Heart right ventricle (tissue), 16 donors: Measurements from ENCODE around the gene ALKAL2. TPM values are rescaled to one million over a fixed set of nuclear protein-coding genes. Genes with fewer than 3 reads are reported as not detected.

ENCODE experiments used
- ATAC-seq, 8 donors: fragments of 200-7000 bp; cut with Tn5 transposase; one replicate each; pipeline ENCODE4 v1.9.1; 2020; ENCODE audit warnings: mild to moderate bottlenecking in 8 of 8, moderate library complexity in 8 of 8, moderate number of reproducible peaks in 1 of 8
- DNase-seq, 2 donors: peaks; one replicate each; pipeline ENCODE4 v3.0.0-alpha.2; 2020
- H3K27ac ChIP-seq, 10 donors: fragments of 200-600 bp; sonication (generic) in 2 of 10; one replicate each; pipeline versions ENCODE4 v1.5.0 to v1.8.0; 2020 to 2022; ENCODE audit warnings: mild to moderate bottlenecking in 3 of 10
- H3K27me3 ChIP-seq, 7 donors: fragments of 200-600 bp; one replicate each; pipeline ENCODE4 v1.8.0; 2021 to 2022; ENCODE audit warnings: mild to moderate bottlenecking in 2 of 7
- H3K36me3 ChIP-seq, 9 donors: fragments of 200-600 bp; sonication (generic) in 1 of 9; one replicate each; pipeline versions ENCODE4 v1.5.0 to v1.8.0; 2020 to 2022; ENCODE audit warnings: mild to moderate bottlenecking in 2 of 9
- H3K4me1 ChIP-seq, 9 donors: fragments of 200-600 bp; sonication (generic) in 1 of 9; one replicate each; pipeline versions ENCODE4 v1.5.0 to v1.8.0; 2020 to 2022; ENCODE audit warnings: mild to moderate bottlenecking in 4 of 9
- H3K4me3 ChIP-seq, 10 donors: fragments of 200-600 bp; sonication (generic) in 2 of 10; one replicate each; pipeline versions ENCODE4 v1.5.0 to v1.8.0; 2020 to 2022; ENCODE audit warnings: mild to moderate bottlenecking in 7 of 10, moderate library complexity in 2 of 10
- H3K9me3 ChIP-seq, 11 donors: fragments of 200-600 bp in 10 of 11; sonication (generic) in 2 of 11; one replicate each; pipeline versions ENCODE4 v1.5.0 to v1.8.0; 2013 to 2022; ENCODE audit warnings: mild to moderate bottlenecking in 2 of 11, control low read depth in 1 of 11, moderate library complexity in 1 of 11
- WGBS, 2 donors: extraction: QIAGEN DNeasy Blood & Tissue Kit; methylation state at CpG; one replicate each; pipeline ENCODE4 v1.1.7; 2013; ENCODE audit warnings: inconsistent platforms in 1 of 2; 5-methylcytosine and 5-hydroxymethylcytosine counted together
- intact Hi-C, 10 donors: fragments of 100-400 bp; cut with DNase I; formaldehyde crosslinking; loops; one replicate each; pipeline versions ENCODE4 v1.11.1 to v1.14.2; 2022
- polyA plus RNA-seq, 2 donors: library from polyadenylated mRNA; stranded (reverse); fragments of 200-250 nt; gene quantifications; one replicate each; pipeline ENCODE4 v1.2.3, GENCODE V29; 2013
- total RNA-seq, 10 donors: library from RNA; stranded (reverse); fragmentation: NEBNext Ultra II Directional in 3 of 10; extraction: Animal tissue kit (Norgen Biotek cat#: 25700) in 3 of 10; gene quantifications; one replicate each; pipeline versions ENCODE4 v1.2.1 to v1.2.4, GENCODE V29; 2021 to 2023
- TF ChIP-seq, protein P1 (sequence below), 9 donors: fragments of 200-600 bp; sonication (generic) in 2 of 9; IDR thresholded peaks; one replicate each; pipeline versions ENCODE4 v1.5.0 to v1.8.0; 2021 to 2022; ENCODE audit warnings: antibody characterized with exemption in 9 of 9, mild to moderate bottlenecking in 5 of 9, moderate library complexity in 1 of 9
- donor health status: Arrhythmogenic right ventricular cardiomyopathy.
- donor health status: ischemic (EF 13 %, LVEDD 7.1; RV severe dilation, severe dysfunction).
- donor health status: healthy with polysubstance abuse.
- donor health status: DM: no; HTN: yes; CAD: no.
- donor health status: DM: no; HTN: no; CAD: no.
- donor health status: ischemic (EF 25% LVEDD 6.9; RV normal size, moderate dysfunction).
- donor health status: ischemic (EF 25% LVEDD 5.7; RV mildly dilated, moderate dysfunction).
- donor health status: healthy.
- donor health status: DM: yes; HTN: yes; CAD: no.
- donor health status: Ischemic cardiomyopathy.
- donor health status: ischemic (EF 35%, LVEDD 5.7; RV mildly dilated, moderate dysfunction).
- donor health status: nonischemic (EF 11% LVEDD 7.7; RV severe dilation, severe dysfunction).
- donor health status: DM: yes; HTN: yes; CAD: no.
- donor health status: PGD.
- donor health status: ischemic (EF 29% LVEDD 5.4; RV normal size, mild dysfunction).
- donor health status: nonischemic (EF 23%, LVEDD 6.1; RV moderate dilation, normal function).

Gene ALKAL2
- total and polyA plus RNA-seq, 12 donors: 0.23 to 7.9 (median 1.3) TPM; not detected in 1

DNA sequence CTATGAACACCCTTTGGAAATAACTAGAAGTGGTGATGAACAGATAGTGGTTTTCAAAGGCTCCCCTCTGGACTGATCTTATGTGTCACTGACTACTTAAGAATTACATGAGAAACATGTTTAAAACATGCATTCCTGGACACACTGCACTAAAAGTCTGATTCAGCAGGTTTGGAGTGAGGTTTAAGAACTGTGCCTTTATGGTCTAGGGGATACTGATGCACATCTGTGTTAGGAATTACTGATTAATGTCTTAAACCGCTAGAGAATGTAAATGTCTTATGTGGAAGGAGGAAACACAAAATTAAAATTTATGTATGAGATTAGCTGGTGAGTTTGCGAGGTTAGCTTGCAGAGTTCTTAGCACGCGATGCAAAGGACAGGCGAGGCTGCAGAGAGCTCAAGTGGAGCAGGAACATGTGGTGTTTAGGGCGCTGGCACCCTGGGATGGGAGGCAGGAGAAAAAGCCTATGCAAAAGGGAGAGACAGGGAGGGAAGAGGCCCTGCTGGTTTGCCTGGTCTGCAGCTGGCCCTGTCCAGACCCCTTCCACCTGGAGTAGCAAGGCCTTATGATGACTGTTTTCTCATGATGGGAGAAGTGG is 35.8 kb downstream of the ALKAL2 start:
- Histone ChIP-seq H3K4me1 (no peaks in the 10 kb centered on the region), H3K27ac (no peak overlapping the region), H3K9me3 (peaks cover 0 to 13% (median 0%) of the 10 kb centered on the region in 11 donors), H3K36me3 (peaks cover 0 to 42% (median 8%) of the 10 kb centered on the region in 9 donors), H3K4me3 (no peak overlapping the region), H3K27me3 (no peaks in the 10 kb centered on the region)
- WGBS, 2 donors: 94 to 97% methylated on average over 6 of the region's 6 CpGs
- TF ChIP-seq, protein P1, sequence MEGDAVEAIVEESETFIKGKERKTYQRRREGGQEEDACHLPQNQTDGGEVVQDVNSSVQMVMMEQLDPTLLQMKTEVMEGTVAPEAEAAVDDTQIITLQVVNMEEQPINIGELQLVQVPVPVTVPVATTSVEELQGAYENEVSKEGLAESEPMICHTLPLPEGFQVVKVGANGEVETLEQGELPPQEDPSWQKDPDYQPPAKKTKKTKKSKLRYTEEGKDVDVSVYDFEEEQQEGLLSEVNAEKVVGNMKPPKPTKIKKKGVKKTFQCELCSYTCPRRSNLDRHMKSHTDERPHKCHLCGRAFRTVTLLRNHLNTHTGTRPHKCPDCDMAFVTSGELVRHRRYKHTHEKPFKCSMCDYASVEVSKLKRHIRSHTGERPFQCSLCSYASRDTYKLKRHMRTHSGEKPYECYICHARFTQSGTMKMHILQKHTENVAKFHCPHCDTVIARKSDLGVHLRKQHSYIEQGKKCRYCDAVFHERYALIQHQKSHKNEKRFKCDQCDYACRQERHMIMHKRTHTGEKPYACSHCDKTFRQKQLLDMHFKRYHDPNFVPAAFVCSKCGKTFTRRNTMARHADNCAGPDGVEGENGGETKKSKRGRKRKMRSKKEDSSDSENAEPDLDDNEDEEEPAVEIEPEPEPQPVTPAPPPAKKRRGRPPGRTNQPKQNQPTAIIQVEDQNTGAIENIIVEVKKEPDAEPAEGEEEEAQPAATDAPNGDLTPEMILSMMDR (IDR thresholded peaks at IDR 0.05): no peak
- intact Hi-C loops: loop anchor here in 1 of 10 donors (10.0 kb wide), 1 partner anchor 383 kb away; no protein-coding TSS in a partner anchor
- no peak for DNase-seq
- ATAC-seq: no peak

DNA sequence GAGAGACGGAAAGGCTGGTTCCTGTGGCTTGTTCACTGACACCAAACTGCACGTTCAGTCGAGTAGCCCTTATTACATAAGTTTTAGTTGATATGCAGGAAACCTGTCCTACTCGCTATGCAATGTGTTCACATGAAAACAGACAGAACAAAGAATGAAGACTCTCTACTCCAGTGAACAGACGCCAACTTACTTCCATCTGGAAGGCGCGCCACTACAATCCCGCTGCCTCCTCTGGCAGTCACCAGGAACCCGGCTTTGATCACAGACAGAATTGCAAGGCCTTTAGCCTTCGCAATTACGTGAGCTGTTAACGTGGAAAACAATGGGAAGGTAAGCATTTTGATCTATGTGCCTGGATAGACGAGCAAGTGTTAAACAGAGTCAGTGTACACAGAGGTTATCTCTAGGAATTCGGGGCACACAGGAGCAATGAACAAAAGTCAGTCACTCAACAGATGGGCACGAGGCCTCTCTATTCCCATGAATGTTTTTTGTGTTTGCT is 38.3 kb downstream of the ALKAL2 start:
- ATAC-seq (no peak), DNase-seq (no peak)
- no peaks in the 10 kb centered on the region for H3K4me1 ChIP-seq
- 94 to 95% methylated on average over 15 of the region's 15 CpGs for WGBS, 2 donors
- H3K4me3 ChIP-seq: no peak overlapping the region
- intact Hi-C loops: loop anchor here in 6 of 10 donors (5.0 to 10.0 kb wide), 4 partner anchors 38 to 385 kb away; partner anchors contain the start of gene ALKAL2 (in 1 of the 6)
- H3K36me3 ChIP-seq: peaks cover 0 to 60% (median 8%) of the 10 kb centered on the region in 9 donors
- no peaks in the 10 kb centered on the region for H3K9me3 ChIP-seq
- H3K27ac ChIP-seq: no peak overlapping the region
- TF ChIP-seq, protein P1 (IDR thresholded peaks at IDR 0.05): no peak
- H3K27me3 ChIP-seq: no peaks in the 10 kb centered on the region

DNA sequence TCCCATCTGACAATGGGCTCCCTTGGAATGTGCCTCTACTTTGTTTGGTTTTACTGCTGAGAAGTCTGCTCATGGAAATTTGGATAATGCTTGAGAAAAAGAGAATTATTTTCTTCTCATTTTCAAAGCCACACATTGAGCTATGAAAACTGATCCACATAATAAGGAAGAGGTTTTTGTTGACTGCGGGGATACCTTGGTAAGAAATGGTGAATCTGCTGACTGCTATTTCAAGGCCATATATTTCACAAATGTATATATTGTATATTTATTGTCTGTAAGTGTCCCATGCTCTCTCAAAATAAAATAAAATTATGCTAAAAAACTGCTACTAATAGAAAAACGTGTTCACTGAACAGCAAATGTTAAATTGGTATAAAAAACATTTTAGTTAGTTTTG is 39.2 kb downstream of the ALKAL2 start:
- H3K27ac ChIP-seq: no peak overlapping the region
- H3K27me3 ChIP-seq: no peaks in the 10 kb centered on the region
- H3K4me3 ChIP-seq: no peak overlapping the region
- DNase-seq: no peak
- H3K4me1 ChIP-seq: no peaks in the 10 kb centered on the region
- ATAC-seq: no peak
- intact Hi-C loops: loop anchor here in 5 of 10 donors (5.0 to 10.0 kb wide), 4 partner anchors 39 to 386 kb away; partner anchors contain the start of gene ALKAL2 (in 1 of the 5)
- H3K9me3 ChIP-seq: no peaks in the 10 kb centered on the region
- 90 to 92% methylated on average over 2 of the region's 2 CpGs for WGBS, 2 donors
- H3K36me3 ChIP-seq: peaks cover 0 to 69% (median 12%) of the 10 kb centered on the region in 9 donors
- TF ChIP-seq, protein P1 (IDR thresholded peaks at IDR 0.05): no peak

DNA sequence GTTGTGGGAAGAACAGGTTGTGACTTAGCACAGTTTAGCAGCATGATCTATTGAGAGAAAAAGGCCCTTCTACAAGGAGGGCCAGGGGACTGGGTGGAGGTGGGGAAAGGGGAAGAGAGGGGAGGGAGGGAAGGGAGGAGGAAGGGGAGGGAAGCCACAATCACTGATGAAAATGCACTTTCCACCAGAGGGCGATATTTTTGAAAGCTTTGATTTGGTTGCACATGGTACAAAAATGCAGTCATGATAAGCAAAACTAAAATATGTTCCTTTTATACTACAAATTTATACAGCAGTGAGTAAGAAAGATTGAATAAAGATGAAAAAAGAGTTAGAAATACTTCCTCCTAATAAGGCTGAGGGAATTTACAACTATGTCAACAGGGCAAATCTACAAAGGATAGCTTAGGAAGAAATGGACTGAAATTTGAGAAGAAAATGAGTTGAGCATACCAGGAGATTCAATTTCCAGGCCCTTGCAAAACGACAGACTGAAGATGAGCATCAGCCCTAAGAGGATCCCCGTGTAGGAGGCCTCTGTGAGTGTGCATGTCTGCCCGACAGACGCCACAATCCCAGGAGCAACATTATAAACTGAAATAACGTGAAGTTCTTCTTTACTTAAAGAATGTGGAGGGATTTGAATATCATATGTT is 41.3 kb downstream of the ALKAL2 start:
- intact Hi-C loops: loop anchor here in 5 of 10 donors (2.0 to 10.0 kb wide), 5 partner anchors 41 to 388 kb away; partner anchors contain the start of gene ALKAL2 (in 1 of the 5)
- Histone ChIP-seq H3K4me1 (no peaks in the 10 kb centered on the region), H3K4me3 (no peak overlapping the region), H3K9me3 (peaks cover 0 to 19% (median 6%) of the 10 kb centered on the region in 11 donors), H3K27me3 (no peaks in the 10 kb centered on the region), H3K27ac (no peak overlapping the region), H3K36me3 (peaks cover 0 to 80% (median 23%) of the 10 kb centered on the region in 9 donors)
- DNase-seq (peak in 1 of 2 donors; percentile 29), ATAC-seq (no peak)
- TF ChIP-seq, protein P1 (IDR thresholded peaks at IDR 0.05): peak in 8 of 9 donors; percentile 13 to 70 (median 58)
- 65 to 68% methylated on average over 6 of the region's 6 CpGs for WGBS, 2 donors
